Activated CD4-positive, alpha-beta T cell treated with anti-CD3 and anti-CD28 coated beads for 4 hours (primary cell): ENCODE results near the gene INPP4B.
A peak's percentile ranks its signal among the peaks of the same experiment; 100 is the strongest.

Source experiments
- DNase-seq, 2 donors: peaks; one replicate each; pipeline ENCODE4 v3.0.0-alpha.2; 2020

Gene INPP4B

GRCh38 chr4:142447009-142447408 is 399.1 kb downstream of the INPP4B start:
- no peak for DNase-seq

- no peak for DNase-seq
These were observed 402.6 kb downstream of the INPP4B start for GRCh38 chr4:142443469-142443868.

GRCh38 chr4:142440093-142440492 is 406.0 kb downstream of the INPP4B start:
- DNase-seq = no peak

- no peak for DNase-seq
These were observed 410.4 kb downstream of the INPP4B start for GRCh38 chr4:142435599-142436235.

GRCh38 chr4:142434519-142435224 is 411.4 kb downstream of the INPP4B start:
- DNase-seq = no peak

GRCh38 chr4:142428715-142429114 is 417.4 kb downstream of the INPP4B start:
- no peak for DNase-seq

GRCh38 chr4:142427456-142427855 is 418.6 kb downstream of the INPP4B start:
- no peak for DNase-seq

- DNase-seq = no peak
These were observed 422.2 kb downstream of the INPP4B start for GRCh38 chr4:142423861-142424260.

- DNase-seq = no peak
These were observed 425.6 kb downstream of the INPP4B start for GRCh38 chr4:142420311-142421095.

GRCh38 chr4:142419712-142420111 is 426.4 kb downstream of the INPP4B start:
- no peak for DNase-seq

GRCh38 chr4:142418697-142419096 is 427.4 kb downstream of the INPP4B start:
- DNase-seq = no peak

- no peak for DNase-seq
These were observed 429.3 kb downstream of the INPP4B start for GRCh38 chr4:142416711-142417275.

GRCh38 chr4:142416121-142416520 is 430.0 kb downstream of the INPP4B start:
- DNase-seq = no peak

GRCh38 chr4:142414366-142414990 is 431.6 kb downstream of the INPP4B start:
- DNase-seq = no peak

- DNase-seq = no peak
These were observed 432.6 kb downstream of the INPP4B start for GRCh38 chr4:142413485-142413884.

GRCh38 chr4:142411993-142412392 is 434.1 kb downstream of the INPP4B start:
- no peak for DNase-seq

GRCh38 chr4:142408003-142408441 is 438.1 kb downstream of the INPP4B start:
- DNase-seq = no peak

- no peak for DNase-seq
These were observed 438.5 kb downstream of the INPP4B start for GRCh38 chr4:142407596-142407995.

- DNase-seq = peak; percentile 33 to 38
These were observed 439.1 kb downstream of the INPP4B start for GRCh38 chr4:142406917-142407501.

GRCh38 chr4:142406499-142406835 is 439.6 kb downstream of the INPP4B start:
- no peak for DNase-seq

GRCh38 chr4:142405695-142406498 is 440.2 kb downstream of the INPP4B start:
- DNase-seq = no peak
